Fibroblast of the aortic adventitia (primary cell): ENCODE results near the gene TOP3A. TPM values are rescaled to one million over a fixed set of nuclear protein-coding genes. Genes with fewer than 3 reads are reported as not detected.

ENCODE experiments used
- DNase-seq: peaks from one replicate; pipeline ENCODE4 v3.0.0-alpha.2; 2010; ENCODE audit warnings: low read depth
- H3K4me3 ChIP-seq: 2 replicates; pipeline ENCODE4 v1.5.1; 2011; ENCODE audit warnings: low read depth, mild to moderate bottlenecking, control low read depth, low read length, moderate library complexity
- total RNA-seq: library from RNA; depleted of rRNA; stranded (reverse); fragments of >200 nt; gene quantifications from 2 replicates; pipeline ENCODE4 v1.2.3, GENCODE V29; 2012; ENCODE audit warnings: low replicate concordance
- TF ChIP-seq, protein P1 (sequence below): IDR thresholded peaks from 2 replicates; pipeline ENCODE4 v1.5.1; 2011; ENCODE audit warnings: mild to moderate bottlenecking, low read length, control low read depth, inconsistent platforms; ENCODE audit not compliant: insufficient read depth

The TOP3A gene
- total RNA-seq, 1 donor: 50.0 TPM

DNA sequence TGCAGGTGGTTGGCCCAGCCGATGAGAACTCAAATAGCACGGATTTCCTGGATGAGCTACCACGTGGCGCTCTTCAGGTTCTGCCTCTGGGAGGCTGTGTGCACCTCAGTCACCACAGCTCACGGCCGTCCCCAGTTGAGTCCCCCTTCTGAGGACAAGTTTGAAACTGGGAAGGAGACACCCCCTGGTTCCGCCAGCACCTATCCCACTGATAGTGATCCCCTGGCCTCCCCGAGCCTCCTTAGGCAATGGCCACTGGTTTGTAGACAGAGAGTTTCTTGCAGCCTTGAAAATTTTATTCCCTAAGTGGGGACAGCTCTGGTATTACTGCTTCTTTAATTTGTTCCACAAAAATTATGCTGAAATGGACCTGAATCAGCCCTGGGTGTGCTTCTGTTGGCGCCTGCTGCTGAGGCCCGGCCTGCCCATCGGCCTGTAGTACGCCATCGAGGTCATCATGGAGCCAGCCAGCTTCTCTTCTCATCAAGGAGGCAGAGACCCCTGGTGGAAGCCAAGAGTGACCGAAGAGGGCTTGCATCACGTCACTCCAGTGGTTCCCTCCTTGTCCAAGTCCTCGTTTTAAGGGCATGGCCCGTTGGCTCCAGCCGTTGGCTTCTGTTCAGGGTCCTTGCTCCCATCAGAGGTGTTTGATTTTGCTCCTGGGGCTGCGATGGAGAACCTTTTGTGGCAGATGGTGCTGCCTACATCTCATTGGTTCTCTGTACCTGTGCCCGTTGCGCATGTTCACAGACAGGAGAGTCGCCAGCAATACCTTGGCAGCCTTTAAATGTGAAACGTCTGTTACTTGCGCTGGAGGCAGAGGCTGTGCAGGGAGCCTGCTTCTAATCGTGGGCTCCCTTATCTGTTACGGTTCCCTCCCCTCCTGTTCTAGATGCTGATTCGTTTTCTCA, 9.6 kb upstream of the TOP3A start:
- no peak overlapping the region for H3K4me3 ChIP-seq
- TF ChIP-seq, protein P1, sequence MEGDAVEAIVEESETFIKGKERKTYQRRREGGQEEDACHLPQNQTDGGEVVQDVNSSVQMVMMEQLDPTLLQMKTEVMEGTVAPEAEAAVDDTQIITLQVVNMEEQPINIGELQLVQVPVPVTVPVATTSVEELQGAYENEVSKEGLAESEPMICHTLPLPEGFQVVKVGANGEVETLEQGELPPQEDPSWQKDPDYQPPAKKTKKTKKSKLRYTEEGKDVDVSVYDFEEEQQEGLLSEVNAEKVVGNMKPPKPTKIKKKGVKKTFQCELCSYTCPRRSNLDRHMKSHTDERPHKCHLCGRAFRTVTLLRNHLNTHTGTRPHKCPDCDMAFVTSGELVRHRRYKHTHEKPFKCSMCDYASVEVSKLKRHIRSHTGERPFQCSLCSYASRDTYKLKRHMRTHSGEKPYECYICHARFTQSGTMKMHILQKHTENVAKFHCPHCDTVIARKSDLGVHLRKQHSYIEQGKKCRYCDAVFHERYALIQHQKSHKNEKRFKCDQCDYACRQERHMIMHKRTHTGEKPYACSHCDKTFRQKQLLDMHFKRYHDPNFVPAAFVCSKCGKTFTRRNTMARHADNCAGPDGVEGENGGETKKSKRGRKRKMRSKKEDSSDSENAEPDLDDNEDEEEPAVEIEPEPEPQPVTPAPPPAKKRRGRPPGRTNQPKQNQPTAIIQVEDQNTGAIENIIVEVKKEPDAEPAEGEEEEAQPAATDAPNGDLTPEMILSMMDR: no peak
- no peak for DNase-seq

DNA sequence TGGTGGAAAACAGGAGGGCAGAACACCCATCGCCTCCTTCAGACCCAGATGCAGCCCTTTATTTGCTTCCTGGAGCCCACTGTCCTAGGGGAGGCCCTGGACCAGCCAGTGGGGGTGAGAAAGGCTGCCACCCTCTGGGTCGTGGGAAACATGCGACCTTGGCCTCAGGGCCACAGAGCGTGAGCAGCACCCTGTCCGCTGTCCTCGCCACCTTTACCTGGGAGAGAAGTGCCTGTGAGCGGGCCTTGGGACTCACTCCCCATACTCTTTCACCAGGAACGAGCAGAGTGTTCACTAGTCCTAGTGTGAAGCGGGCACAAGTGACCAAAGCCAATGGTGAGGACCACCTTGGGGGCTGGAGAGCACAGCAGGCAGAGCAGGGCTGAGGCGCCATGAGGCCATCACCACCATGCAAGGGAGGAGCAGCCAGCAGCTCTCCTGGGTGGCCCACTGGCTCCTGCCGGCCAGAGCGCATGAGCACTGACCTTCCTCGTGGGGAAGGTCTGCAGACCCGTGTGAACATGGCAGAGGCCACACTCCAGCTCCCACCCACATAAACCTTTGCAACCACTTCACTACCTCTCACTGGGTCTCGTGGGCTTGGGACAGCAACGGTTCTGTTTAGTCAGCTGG, 8.8 kb upstream of the TOP3A start:
- DNase-seq: no peak
- no peak overlapping the region for H3K4me3 ChIP-seq
- TF ChIP-seq, protein P1: no peak

DNA sequence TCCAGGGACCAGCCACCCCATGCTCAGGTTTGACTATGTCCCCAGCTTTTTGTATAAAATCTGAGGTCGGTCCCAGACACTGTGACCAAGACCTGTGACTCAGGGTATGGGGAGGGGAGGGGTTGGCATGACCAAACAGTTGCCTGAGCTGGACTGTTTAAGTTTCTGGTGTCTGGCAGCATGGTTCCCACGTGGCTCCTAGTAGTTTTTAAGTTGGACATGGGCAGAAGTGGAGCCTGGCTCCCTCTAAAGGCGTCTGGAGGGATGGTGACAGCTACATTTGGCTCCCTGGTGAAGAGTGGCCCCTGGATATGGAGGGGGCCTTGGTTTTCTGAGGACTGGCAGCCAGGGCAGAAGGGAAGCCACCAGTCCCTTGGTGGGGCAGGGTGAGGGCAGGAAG, 8.2 kb upstream of the TOP3A start:
- TF ChIP-seq, protein P1: peak; percentile 19
- DNase-seq: no peak
- H3K4me3 ChIP-seq: no peak overlapping the region

DNA sequence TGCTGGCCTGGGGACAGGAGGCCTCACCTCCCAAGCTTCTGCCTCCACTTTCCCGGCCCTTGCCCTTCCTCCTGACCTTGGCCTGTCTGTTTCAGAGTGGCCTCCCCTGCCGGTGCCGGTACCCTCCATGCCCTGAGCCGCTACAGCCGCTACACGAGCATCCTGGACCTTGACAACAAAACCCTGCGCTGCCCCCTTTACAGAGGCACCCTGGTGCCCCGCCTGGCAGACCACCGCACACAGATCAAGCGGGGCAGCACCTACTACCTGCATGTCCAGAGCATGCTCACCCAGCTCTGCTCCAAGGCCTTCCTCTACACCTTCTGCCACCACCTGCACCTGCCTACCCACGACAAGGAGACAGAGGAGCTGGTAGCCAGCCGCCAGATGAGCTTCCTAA, 7.7 kb upstream of the TOP3A start:
- no peak overlapping the region for H3K4me3 ChIP-seq
- TF ChIP-seq, protein P1: no peak
- no peak for DNase-seq

DNA sequence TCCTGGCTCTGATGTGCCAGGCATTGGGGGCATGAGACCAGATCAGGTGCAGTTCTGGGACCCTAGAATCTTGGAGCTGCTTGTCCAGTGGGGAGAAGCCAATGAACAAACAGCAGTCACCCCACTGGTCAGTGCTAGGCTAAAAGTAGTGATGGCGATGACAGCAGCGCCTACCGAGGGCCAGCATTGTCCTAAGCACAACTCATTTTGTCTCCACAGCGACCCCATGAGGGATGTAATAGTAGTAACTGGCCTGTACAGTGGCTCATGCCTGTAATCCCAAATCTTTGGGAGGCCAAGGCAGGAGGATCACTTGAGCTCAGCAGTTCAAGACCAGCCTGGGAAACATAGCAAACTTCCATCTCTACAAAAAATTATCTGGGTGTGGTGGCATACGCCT, 6.5 kb upstream of the TOP3A start:
- H3K4me3 ChIP-seq: no peak overlapping the region
- DNase-seq: no peak
- TF ChIP-seq, protein P1: no peak

GRCh38 chr17:18320301-18320700, 5.5 kb upstream of the TOP3A start:
- H3K4me3 ChIP-seq: peak overlapping the region; percentile 49
- no peak for DNase-seq
- TF ChIP-seq, protein P1: no peak
